Measurements from ENCODE around the gene KRTAP19-8. TPM values are rescaled to one million over a fixed set of nuclear protein-coding genes. Genes with fewer than 3 reads are reported as not detected.

KRTAP19-8 gene
- total RNA-seq, 2 experiments from 2014 or later = not detected

DNA sequence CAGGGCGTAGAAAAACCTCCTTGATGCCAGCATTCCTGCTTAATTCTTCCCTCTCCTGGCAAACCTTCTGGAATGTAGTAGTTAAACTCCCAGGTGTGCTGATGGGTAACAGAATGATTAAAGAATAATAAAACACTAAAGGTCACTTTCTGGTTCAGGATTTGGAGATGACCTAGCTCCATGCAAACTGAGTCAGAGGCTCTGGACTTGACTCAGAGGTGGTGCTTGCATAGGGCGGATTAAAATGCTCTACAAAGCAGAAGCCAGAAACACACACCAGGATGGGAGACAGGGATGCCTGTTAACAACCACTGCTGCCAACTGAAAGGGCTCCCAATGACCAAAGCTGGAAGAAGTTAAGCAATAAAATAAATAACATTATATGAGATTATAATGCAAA is 41.5 kb downstream of the KRTAP19-8 start:
- no peak for DNase-seq
- H3K27me3 Mint-ChIP-seq = peaks cover 19% of the 10 kb centered on the region
- no peaks in the 10 kb centered on the region for H3K9me3 Mint-ChIP-seq
- no peaks in the 10 kb centered on the region for H3K4me1 Mint-ChIP-seq
- CTCF ChIA-PET = no interaction called here
- POLR2A ChIA-PET = no interaction called here
- H3K27ac Mint-ChIP-seq = no peak overlapping the region
- no peaks in the 10 kb centered on the region for H3K36me3 Mint-ChIP-seq (ENCODE audit: low read depth)
- no peak overlapping the region for H3K4me3 Mint-ChIP-seq

DNA sequence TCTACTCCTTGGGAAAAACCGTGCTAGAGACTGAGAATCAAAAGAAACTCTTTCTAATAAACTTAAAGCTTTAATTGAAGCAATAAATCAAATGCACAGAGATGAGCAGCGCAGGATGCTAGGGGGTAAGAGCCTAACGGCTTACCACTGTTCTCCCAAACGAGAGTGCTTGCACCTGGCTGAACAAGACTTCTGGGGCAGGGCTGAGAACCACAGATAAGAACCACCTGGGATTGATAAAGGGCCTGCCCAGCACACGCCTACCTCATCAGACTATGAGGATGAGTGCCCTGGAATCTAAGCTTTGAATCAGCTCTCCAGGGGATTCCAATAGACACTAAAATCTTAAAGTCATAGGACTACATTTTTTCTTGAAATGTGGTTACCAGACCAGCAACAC is 43.3 kb downstream of the KRTAP19-8 start:
- ChIA-PET CTCF (interaction anchor here (0.6 kb wide), 1 partner anchor 1350 kb away, joined by 4 read pairs; no protein-coding TSS in a partner anchor), POLR2A (no interaction called here)
- peaks cover 19% of the 10 kb centered on the region for H3K27me3 Mint-ChIP-seq
- H3K27ac Mint-ChIP-seq = no peak overlapping the region
- H3K36me3 Mint-ChIP-seq (ENCODE audit: low read depth) = no peaks in the 10 kb centered on the region
- H3K4me3 Mint-ChIP-seq = no peak overlapping the region
- H3K9me3 Mint-ChIP-seq = no peaks in the 10 kb centered on the region
- DNase-seq = no peak
- no peaks in the 10 kb centered on the region for H3K4me1 Mint-ChIP-seq

DNA sequence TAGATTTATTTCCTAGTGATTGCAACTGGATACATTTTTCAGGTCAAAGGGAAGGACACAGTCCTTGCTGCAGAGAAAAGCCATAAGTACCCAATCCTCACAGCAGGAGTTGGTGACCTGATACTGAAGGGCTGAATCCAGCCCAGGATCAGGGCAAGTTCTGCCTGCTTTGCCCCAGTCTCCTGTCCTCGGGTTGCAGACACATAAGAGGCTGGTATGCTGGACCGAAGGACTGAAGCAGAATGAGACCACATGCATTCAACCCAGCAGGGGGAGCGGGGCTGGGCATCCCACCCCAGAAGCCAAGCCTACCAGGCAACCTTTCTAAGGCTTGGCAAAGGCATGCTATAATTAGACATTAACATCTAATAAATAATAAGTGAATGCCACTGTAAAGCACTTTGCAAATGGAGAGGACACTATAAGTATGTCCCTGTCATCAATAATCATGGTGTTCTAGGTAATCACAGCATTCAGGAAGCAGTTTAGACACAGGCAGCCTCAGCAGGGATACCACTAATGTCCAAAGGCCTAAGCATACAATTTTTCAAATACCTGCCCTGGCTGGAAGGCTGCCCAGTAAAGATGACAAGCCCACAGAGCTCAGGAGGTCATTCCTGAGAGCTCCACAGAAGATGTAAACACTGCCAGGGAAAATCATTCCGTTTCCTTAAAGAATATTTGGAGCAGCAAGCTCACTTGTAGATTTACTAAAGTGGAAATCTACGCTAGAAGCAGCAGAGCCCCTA is 47.6 kb downstream of the KRTAP19-8 start:
- Mint-ChIP-seq H3K27me3 (peaks cover 14% of the 10 kb centered on the region), H3K9me3 (no peaks in the 10 kb centered on the region), H3K36me3 (ENCODE audit: low read depth) (no peaks in the 10 kb centered on the region), H3K4me1 (no peaks in the 10 kb centered on the region), H3K27ac (no peak overlapping the region), H3K4me3 (no peak overlapping the region)
- no peak for DNase-seq
- POLR2A ChIA-PET = no interaction called here
- CTCF ChIA-PET = no interaction called here

DNA sequence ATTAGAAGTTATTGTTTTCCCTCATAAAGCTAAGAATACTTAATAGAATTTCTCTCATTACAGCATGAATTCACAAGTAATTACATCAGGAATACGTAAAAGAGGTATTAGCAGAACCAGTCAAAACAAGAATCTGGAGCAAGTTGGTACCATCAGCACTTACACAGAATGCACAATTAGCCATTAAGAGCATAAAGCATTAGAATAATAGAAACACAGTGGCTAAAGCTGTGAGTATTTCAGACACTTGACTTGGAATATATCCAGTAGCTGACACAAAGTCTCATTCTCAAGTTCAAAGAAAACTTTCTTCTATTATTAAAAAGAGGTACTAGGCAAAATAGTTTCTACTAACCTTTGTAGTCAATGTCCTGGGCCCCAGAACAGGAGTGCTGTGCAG is 49.6 kb downstream of the KRTAP19-8 start:
- no peaks in the 10 kb centered on the region for H3K9me3 Mint-ChIP-seq
- no peak for DNase-seq
- no peaks in the 10 kb centered on the region for H3K36me3 Mint-ChIP-seq (ENCODE audit: low read depth)
- ChIA-PET CTCF (no interaction called here), POLR2A (no interaction called here)
- no peaks in the 10 kb centered on the region for H3K4me1 Mint-ChIP-seq
- no peak overlapping the region for H3K27ac Mint-ChIP-seq
- H3K4me3 Mint-ChIP-seq = no peak overlapping the region
- peaks cover 11% of the 10 kb centered on the region for H3K27me3 Mint-ChIP-seq

Other genes starting within 250 kb of the KRTAP19-8 start
- gene KRTAP8-1, start 225.2 kb downstream of the KRTAP19-8 start, total RNA-seq = not detected
- gene KRTAP7-1, start 208.7 kb downstream of the KRTAP19-8 start, total RNA-seq = not detected
- gene KRTAP11-1, start 156.9 kb downstream of the KRTAP19-8 start, total RNA-seq = not detected